MCF 10A (cell line): ENCODE results near the gene PGRMC2. TPM values are rescaled to one million over a fixed set of nuclear protein-coding genes. Genes with fewer than 3 reads are reported as not detected.

Experiments used
- BruUV-seq: library from RNA; stranded (reverse); fragments of 400-500 nt; replicated peaks from 2 replicates; lab custom pipeline; 2021; lab: Mats Ljungman, UMichigan
- CTCF ChIA-PET: fragments of 300-600 bp; sonication (Branson Sonifier 250); formaldehyde crosslinking; extraction: SDS; loops from one replicate; lab custom pipeline; 2021; ENCODE audit warnings: antibody characterized with exemption, inconsistent platforms; lab: Yijun Ruan, JAX
- POLR2A ChIA-PET: fragments of 300-600, 350-650 bp; sonication (Branson Sonifier 250); formaldehyde crosslinking; extraction: SDS; loops from one replicate; lab custom pipeline; 2020; ENCODE audit warnings: antibody characterized with exemption, inconsistent platforms; lab: Yijun Ruan, JAX
- DNase-seq: peaks from one replicate; pipeline ENCODE4 v3.0.0-alpha.2; 2018; ENCODE audit not compliant: unreplicated experiment
- H3K27ac Mint-ChIP-seq: one replicate; pipeline ENCODE4 v1.8.0; 2022; ENCODE audit warnings: mild to moderate bottlenecking, low read depth, mixed read lengths; ENCODE audit not compliant: unreplicated experiment
- H3K27me3 Mint-ChIP-seq: one replicate; pipeline ENCODE4 v1.8.0; 2022; ENCODE audit warnings: mixed read lengths; ENCODE audit not compliant: insufficient read depth, unreplicated experiment
- H3K36me3 Mint-ChIP-seq: one replicate; pipeline ENCODE4 v1.8.0; 2022; ENCODE audit warnings: mild to moderate bottlenecking, moderate library complexity, mixed read lengths; ENCODE audit not compliant: insufficient read depth, unreplicated experiment
- H3K4me1 Mint-ChIP-seq: one replicate; pipeline ENCODE4 v1.8.0; 2022; ENCODE audit warnings: mixed read lengths; ENCODE audit not compliant: insufficient read depth, unreplicated experiment
- H3K4me3 Mint-ChIP-seq: one replicate; pipeline ENCODE4 v1.8.0; 2022; ENCODE audit warnings: mild to moderate bottlenecking, moderate library complexity, mixed read lengths; ENCODE audit not compliant: unreplicated experiment
- H3K9me3 Mint-ChIP-seq: one replicate; pipeline ENCODE4 v1.8.0; 2022; ENCODE audit warnings: mixed read lengths; ENCODE audit not compliant: unreplicated experiment
- intact Hi-C: fragments of 100-400 bp; cut with micrococcal nuclease; formaldehyde crosslinking; loops from 2 replicates; pipeline ENCODE4 v1.14.1; 2022
- total RNA-seq: library from RNA; stranded (reverse); gene quantifications from 2 replicates; pipeline ENCODE4 v1.2.3, GENCODE V29; 2022
- TF ChIP-seq, protein P1 (sequence below): fragments of 200-600 bp; IDR thresholded peaks from one replicate; pipeline ENCODE4 v1.8.0; 2022; ENCODE audit warnings: antibody characterized with exemption, mild to moderate bottlenecking; ENCODE audit not compliant: unreplicated experiment

Gene PGRMC2
- total RNA-seq, 1 experiment from 2014 or later = 54.3 TPM

DNA sequence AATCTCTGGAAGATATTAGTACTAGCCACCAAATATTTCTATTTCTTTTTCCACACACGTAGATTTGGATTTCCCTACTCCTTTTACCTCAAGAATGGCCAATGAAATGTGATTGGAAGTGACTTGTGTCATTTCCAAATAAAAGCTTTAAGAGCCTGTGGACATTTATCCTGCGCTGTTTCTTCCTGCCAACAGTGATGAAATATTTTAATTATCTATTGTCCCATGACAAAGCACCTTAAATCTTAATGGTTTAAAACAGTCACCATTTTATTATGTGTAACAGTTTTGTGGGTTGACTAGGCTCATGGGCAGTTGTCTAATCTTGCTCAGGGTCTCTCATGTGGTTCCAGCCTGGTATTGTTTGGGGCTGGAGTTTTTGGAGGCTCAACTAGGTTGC, 3.5 kb upstream of the PGRMC2 start:
- Mint-ChIP-seq H3K36me3 (no peaks in the 10 kb centered on the region), H3K27ac (no peak overlapping the region), H3K27me3 (no peaks in the 10 kb centered on the region), H3K4me3 (no peak overlapping the region), H3K9me3 (peaks cover 7% of the 10 kb centered on the region), H3K4me1 (peaks cover 18% of the 10 kb centered on the region)
- BruUV-seq = no TSS peak
- TF ChIP-seq, protein P1, sequence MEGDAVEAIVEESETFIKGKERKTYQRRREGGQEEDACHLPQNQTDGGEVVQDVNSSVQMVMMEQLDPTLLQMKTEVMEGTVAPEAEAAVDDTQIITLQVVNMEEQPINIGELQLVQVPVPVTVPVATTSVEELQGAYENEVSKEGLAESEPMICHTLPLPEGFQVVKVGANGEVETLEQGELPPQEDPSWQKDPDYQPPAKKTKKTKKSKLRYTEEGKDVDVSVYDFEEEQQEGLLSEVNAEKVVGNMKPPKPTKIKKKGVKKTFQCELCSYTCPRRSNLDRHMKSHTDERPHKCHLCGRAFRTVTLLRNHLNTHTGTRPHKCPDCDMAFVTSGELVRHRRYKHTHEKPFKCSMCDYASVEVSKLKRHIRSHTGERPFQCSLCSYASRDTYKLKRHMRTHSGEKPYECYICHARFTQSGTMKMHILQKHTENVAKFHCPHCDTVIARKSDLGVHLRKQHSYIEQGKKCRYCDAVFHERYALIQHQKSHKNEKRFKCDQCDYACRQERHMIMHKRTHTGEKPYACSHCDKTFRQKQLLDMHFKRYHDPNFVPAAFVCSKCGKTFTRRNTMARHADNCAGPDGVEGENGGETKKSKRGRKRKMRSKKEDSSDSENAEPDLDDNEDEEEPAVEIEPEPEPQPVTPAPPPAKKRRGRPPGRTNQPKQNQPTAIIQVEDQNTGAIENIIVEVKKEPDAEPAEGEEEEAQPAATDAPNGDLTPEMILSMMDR = no peak
- POLR2A ChIA-PET = interaction anchor here (1.0 to 1.1 kb wide), 3 partner anchors 27 to 528 kb away, joined by 3 to 5 read pairs (median 4); no protein-coding TSS in a partner anchor
- intact Hi-C loops = no loop called here
- CTCF ChIA-PET = interaction anchor here (1.0 to 2.9 kb wide), 3 partner anchors 19 to 99 kb away, joined by 3 to 12 read pairs (median 3); no protein-coding TSS in a partner anchor
- no peak for DNase-seq

DNA sequence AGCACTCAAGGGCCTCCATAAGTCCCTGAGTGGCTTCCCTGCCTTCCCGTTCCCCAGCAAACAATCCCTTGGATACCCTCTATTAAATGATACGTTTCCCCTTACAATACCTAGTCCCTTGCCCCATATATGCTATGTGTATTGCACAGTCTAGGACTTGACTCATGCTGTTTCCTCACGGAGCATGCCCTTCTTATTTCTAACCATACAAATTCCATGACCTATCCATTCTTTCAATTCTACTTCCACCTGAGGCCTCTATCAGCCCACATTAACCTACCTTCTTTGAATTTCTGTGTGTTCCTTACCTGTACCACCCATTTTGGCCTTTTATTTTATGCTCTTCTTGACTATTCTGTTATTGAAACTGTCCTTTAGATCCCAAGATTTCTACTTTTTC, 2.9 kb upstream of the PGRMC2 start:
- TF ChIP-seq, protein P1 = no peak
- no peak for DNase-seq
- peaks cover 7% of the 10 kb centered on the region for H3K9me3 Mint-ChIP-seq
- H3K4me1 Mint-ChIP-seq = peaks cover 19% of the 10 kb centered on the region
- no peak overlapping the region for H3K27ac Mint-ChIP-seq
- no peaks in the 10 kb centered on the region for H3K27me3 Mint-ChIP-seq
- POLR2A ChIA-PET = interaction anchor here (0.6 to 6.0 kb wide), 3 partner anchors 15 to 96 kb away, joined by 3 to 115 read pairs (median 4); no protein-coding TSS in a partner anchor
- no peaks in the 10 kb centered on the region for H3K36me3 Mint-ChIP-seq
- intact Hi-C loops = no loop called here
- BruUV-seq = no TSS peak
- no peak overlapping the region for H3K4me3 Mint-ChIP-seq
- CTCF ChIA-PET = interaction anchor here (1.0 to 2.9 kb wide), 5 partner anchors 15 to 137 kb away, joined by 3 to 12 read pairs (median 6); no protein-coding TSS in a partner anchor

DNA sequence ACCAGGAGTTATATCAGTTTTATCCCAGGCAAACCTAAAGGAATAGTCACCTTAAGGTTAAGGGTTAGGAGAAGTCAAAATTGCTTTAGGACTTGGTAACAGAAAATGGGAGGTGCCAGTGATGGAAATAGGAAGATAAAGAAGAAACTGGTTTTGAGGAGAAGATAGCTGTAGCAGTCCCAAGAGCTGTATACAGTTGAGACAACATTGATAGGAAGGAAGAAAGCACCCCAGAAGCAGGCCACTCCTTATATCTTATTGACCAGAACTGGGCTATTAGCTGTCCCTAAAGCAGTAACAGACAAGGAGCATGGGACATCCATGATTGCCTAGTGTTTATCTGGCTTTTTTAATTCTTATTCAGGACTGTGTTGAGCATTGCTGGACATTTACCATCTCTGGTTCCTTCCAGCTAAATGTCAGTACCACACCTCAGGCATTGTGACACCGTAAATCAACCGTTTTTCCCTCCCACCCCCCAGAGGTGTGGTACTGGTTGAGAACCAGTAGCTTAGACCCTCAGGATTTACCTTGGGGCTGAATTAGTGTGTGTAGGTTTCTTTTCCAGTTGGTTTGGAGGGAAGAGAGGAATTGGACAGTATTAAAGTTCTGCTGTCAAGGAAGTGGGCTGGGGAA, 2.0 kb upstream of the PGRMC2 start:
- POLR2A ChIA-PET = interaction anchor here (0.6 to 6.0 kb wide), 10 partner anchors 8 to 229 kb away, joined by 3 to 115 read pairs (median 4); partner anchors contain the start of gene LARP1B
- TF ChIP-seq, protein P1 = no peak
- H3K27ac Mint-ChIP-seq = peak overlapping the region; percentile 83
- BruUV-seq = no TSS peak
- intact Hi-C loops = loop anchor here (2.0 to 10.0 kb wide), 6 partner anchors 67 to 263 kb away; partner anchors contain the start of gene LARP1B
- DNase-seq = no peak
- no peaks in the 10 kb centered on the region for H3K27me3 Mint-ChIP-seq
- peaks cover 7% of the 10 kb centered on the region for H3K9me3 Mint-ChIP-seq
- H3K36me3 Mint-ChIP-seq = peaks cover 5% of the 10 kb centered on the region
- H3K4me1 Mint-ChIP-seq = peaks cover 24% of the 10 kb centered on the region
- CTCF ChIA-PET = interaction anchor here (0.5 to 2.9 kb wide), 9 partner anchors 16 to 310 kb away, joined by 3 to 12 read pairs (median 4); no protein-coding TSS in a partner anchor
- H3K4me3 Mint-ChIP-seq = no peak overlapping the region

DNA sequence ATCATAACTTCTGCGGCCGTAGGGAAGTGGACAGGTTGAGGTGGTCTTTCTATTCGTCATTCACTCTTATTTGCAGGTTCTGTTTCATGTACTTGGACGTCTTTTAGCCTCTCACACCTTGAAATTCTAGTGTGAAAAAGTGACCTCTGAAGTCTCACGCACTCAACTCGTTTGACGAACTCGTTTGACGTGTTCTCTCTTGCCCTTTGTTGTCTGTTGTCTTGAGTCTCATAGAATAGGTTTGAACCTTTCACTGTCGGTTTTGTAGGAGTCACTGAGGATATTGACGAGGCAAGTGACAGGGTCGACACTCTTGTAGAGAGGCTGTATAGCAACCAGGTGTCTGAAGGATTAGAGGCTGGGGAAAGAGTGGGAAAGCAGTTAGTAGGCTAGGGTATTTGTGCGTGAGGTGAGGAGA, 1.1 kb upstream of the PGRMC2 start:
- Mint-ChIP-seq H3K27ac (peak overlapping the region; percentile 83), H3K4me3 (peak overlapping the region; percentile 77), H3K4me1 (peaks cover 24% of the 10 kb centered on the region), H3K36me3 (peaks cover 5% of the 10 kb centered on the region), H3K27me3 (no peaks in the 10 kb centered on the region), H3K9me3 (peaks cover 7% of the 10 kb centered on the region)
- TF ChIP-seq, protein P1 = no peak
- ChIA-PET CTCF (interaction anchor here (0.5 to 2.9 kb wide), 11 partner anchors 30 to 804 kb away, joined by 3 to 12 read pairs (median 4); no protein-coding TSS in a partner anchor), POLR2A (interaction anchor here (0.6 to 6.0 kb wide), 31 partner anchors 8 to 523 kb away, joined by 3 to 115 read pairs (median 4); partner anchors contain the start of gene LARP1B)
- no TSS peak for BruUV-seq
- intact Hi-C loops = loop anchor here (2.0 to 10.0 kb wide), 6 partner anchors 66 to 264 kb away; partner anchors contain the start of gene LARP1B
- peak; percentile 54 for DNase-seq
